Spleen (tissue), 7 donors: ENCODE results near the gene ASAH2.

Source experiments
- CTCF ChIP-seq, 11 experiments: fragments of 200-600 bp in 7 of 11; fragments of 450-650 bp in 4 of 11; sonication (generic) in 4 of 11; IDR thresholded peaks in 8 of 11; conservative IDR thresholded peaks in 3 of 11; 1 replicate in 7 of 11; 2 replicates in 4 of 11; pipeline versions ENCODE4 v1.4.0 to v1.8.0; 2016 to 2021; ENCODE audit warnings: antibody characterized with exemption in 11 of 11, inconsistent platforms in 4 of 11, mild to moderate bottlenecking in 1 of 11
- POLR2AphosphoS5 ChIP-seq, 3 donors: sonication (generic); formaldehyde crosslinking; IDR thresholded peaks; one replicate each; pipeline ENCODE4 v1.5.1; 2017; ENCODE audit warnings: antibody characterized with exemption in 3 of 3
- donor health status: DM: no; HTN: no; CAD: no; lungs with moderate emphysema.
- donor health status: DM: no; HTN: no; CAD: no.
- donor health status: DM: no; HTN: no; CAD: no.

DNA sequence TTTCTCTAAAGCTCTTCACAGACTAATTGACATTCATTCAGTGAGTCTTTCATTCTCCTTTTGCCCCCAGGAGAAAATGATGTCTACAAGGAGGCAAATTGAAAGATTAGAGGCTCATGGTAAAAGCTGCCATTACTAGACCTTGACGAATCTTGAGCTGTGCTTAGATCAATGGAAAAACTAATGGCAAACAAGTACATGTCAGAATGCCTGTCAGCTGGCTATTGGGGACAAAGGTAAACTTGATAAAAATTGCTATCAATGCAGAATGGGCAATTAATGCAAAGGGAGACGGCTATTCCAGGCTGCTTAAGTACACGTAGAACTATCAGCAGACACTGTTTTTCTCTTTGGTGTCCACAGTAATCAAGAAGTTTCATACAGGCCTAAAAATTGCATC is 3.3 kb downstream of the ASAH2 start:
- TF ChIP-seq CTCF (IDR thresholded peaks at IDR 0.05 in 8 of 11, conservative IDR thresholded peaks at IDR 0.05 in 3 of 11): no peak
- TF ChIP-seq POLR2AphosphoS5 (IDR thresholded peaks at IDR 0.05): no peak
